ENCODE measurements around the gene SMCO3. TPM values are rescaled to one million over a fixed set of nuclear protein-coding genes. Genes with fewer than 3 reads are reported as not detected.

Gene SMCO3
- total RNA-seq, 2 donors from 2014 or later: not detected

- Histone ChIP-seq H3K36me3 (no peaks in the 10 kb centered on the region), H3K9me3 (no peaks in the 10 kb centered on the region), H3K27me3 (no peaks in the 10 kb centered on the region), H3K27ac (no peak overlapping the region), H3K4me3 (no peak overlapping the region), H3K9ac (ENCODE audit: low read depth in 2 of 2, low read length in 2 of 2) (no peak overlapping the region), H3K4me1 (no peaks in the 10 kb centered on the region)
- intact Hi-C loops (cut with DNase I): no loop called here
- no peak for DNase-seq
- TF ChIP-seq, protein P1, sequence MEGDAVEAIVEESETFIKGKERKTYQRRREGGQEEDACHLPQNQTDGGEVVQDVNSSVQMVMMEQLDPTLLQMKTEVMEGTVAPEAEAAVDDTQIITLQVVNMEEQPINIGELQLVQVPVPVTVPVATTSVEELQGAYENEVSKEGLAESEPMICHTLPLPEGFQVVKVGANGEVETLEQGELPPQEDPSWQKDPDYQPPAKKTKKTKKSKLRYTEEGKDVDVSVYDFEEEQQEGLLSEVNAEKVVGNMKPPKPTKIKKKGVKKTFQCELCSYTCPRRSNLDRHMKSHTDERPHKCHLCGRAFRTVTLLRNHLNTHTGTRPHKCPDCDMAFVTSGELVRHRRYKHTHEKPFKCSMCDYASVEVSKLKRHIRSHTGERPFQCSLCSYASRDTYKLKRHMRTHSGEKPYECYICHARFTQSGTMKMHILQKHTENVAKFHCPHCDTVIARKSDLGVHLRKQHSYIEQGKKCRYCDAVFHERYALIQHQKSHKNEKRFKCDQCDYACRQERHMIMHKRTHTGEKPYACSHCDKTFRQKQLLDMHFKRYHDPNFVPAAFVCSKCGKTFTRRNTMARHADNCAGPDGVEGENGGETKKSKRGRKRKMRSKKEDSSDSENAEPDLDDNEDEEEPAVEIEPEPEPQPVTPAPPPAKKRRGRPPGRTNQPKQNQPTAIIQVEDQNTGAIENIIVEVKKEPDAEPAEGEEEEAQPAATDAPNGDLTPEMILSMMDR (IDR thresholded peaks at IDR 0.05): no peak
These were observed 19.4 kb upstream of the SMCO3 start for GRCh38 chr12:14833336-14833735.

- DNase-seq: no peak
- H3K9ac ChIP-seq (ENCODE audit: low read depth in 2 of 2, low read length in 2 of 2): no peak overlapping the region
- H3K4me3 ChIP-seq: no peak overlapping the region
- no peaks in the 10 kb centered on the region for H3K36me3 ChIP-seq
- H3K27ac ChIP-seq: no peak overlapping the region
- intact Hi-C loops (cut with DNase I): no loop called here
- TF ChIP-seq, protein P1 (IDR thresholded peaks at IDR 0.05): no peak
- no peaks in the 10 kb centered on the region for H3K9me3 ChIP-seq
- no peaks in the 10 kb centered on the region for H3K4me1 ChIP-seq
- H3K27me3 ChIP-seq: no peaks in the 10 kb centered on the region
These were observed 14.9 kb upstream of the SMCO3 start for GRCh38 chr12:14828892-14829291.

DNA sequence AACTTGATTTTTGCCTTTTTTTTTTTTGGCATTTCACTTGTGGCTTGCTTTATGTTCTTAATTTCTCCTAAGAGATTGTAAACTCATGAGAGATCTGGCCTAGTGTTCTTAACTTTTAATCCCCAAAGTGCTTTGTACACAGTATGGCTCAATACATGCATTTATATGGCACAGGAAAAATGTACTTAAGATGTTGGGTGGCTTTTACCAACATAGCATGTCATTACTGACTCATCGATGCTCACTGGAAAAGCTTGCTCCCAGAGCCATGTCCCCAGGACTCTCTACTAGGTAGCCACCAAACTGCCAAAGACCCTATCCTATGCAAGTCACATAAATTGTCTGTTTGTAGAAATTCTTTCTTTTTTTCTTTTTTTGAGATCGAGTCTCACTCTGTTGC lies 13.1 kb upstream of the SMCO3 start:
- TF ChIP-seq, protein P1 (IDR thresholded peaks at IDR 0.05): no peak
- no peak overlapping the region for H3K9ac ChIP-seq (ENCODE audit: low read depth in 2 of 2, low read length in 2 of 2)
- DNase-seq: no peak
- no peaks in the 10 kb centered on the region for H3K9me3 ChIP-seq
- intact Hi-C loops (cut with DNase I): no loop called here
- no peaks in the 10 kb centered on the region for H3K27me3 ChIP-seq
- H3K27ac ChIP-seq: no peak overlapping the region
- no peak overlapping the region for H3K4me3 ChIP-seq
- H3K36me3 ChIP-seq: no peaks in the 10 kb centered on the region
- no peaks in the 10 kb centered on the region for H3K4me1 ChIP-seq

- Histone ChIP-seq H3K36me3 (no peaks in the 10 kb centered on the region), H3K4me3 (no peak overlapping the region), H3K27ac (no peak overlapping the region), H3K27me3 (no peaks in the 10 kb centered on the region), H3K9ac (ENCODE audit: low read depth in 2 of 2, low read length in 2 of 2) (no peak overlapping the region), H3K9me3 (no peaks in the 10 kb centered on the region), H3K4me1 (no peaks in the 10 kb centered on the region)
- TF ChIP-seq, protein P1 (IDR thresholded peaks at IDR 0.05): no peak
- intact Hi-C loops (cut with DNase I): no loop called here
- no peak for DNase-seq
These were observed 12.5 kb upstream of the SMCO3 start for GRCh38 chr12:14826491-14826890.

- Histone ChIP-seq H3K4me1 (no peaks in the 10 kb centered on the region), H3K9ac (ENCODE audit: low read depth in 2 of 2, low read length in 2 of 2) (no peak overlapping the region), H3K27ac (no peak overlapping the region), H3K27me3 (no peaks in the 10 kb centered on the region), H3K9me3 (no peaks in the 10 kb centered on the region), H3K36me3 (no peaks in the 10 kb centered on the region), H3K4me3 (no peak overlapping the region)
- intact Hi-C loops (cut with DNase I): no loop called here
- TF ChIP-seq, protein P1 (IDR thresholded peaks at IDR 0.05): no peak
- no peak for DNase-seq
These were observed 11.3 kb upstream of the SMCO3 start for GRCh38 chr12:14825256-14825655.

Data from colonic mucosa (tissue), 4 donors.